OCI-LY3 (cell line): Measurements from ENCODE around the gene KRT73.

Experiments
- CTCF ChIP-seq: fragments of 200-600, 300-600 bp; sonication (generic); IDR thresholded peaks from 2 replicates; pipeline ENCODE4 v1.5.1; 2014; ENCODE audit warnings: antibody characterized with exemption, low read length, low read depth
- EZH2phosphoT487 ChIP-seq: fragments of 200-600 bp; shearing (Covaris generic); IDR thresholded peaks from 2 replicates; pipeline ENCODE4 v1.6.1; 2018; ENCODE audit warnings: antibody characterized with exemption, mixed run types, low read depth

GRCh38 chr12:52650520-52651081, 32.2 kb upstream of the KRT73 start:
- no peak for TF ChIP-seq CTCF
- TF ChIP-seq EZH2phosphoT487 = no peak
